GM12801 (cell line): Measurements from ENCODE around the gene DOCK9.

Experiments used
- TF ChIP-seq, protein P1 (sequence below): IDR thresholded peaks from one replicate; pipeline ENCODE4 v1.5.1; 2011; ENCODE audit warnings: control low read depth; ENCODE audit not compliant: insufficient read length; ENCODE audit errors: extremely low read depth

Gene DOCK9

DNA sequence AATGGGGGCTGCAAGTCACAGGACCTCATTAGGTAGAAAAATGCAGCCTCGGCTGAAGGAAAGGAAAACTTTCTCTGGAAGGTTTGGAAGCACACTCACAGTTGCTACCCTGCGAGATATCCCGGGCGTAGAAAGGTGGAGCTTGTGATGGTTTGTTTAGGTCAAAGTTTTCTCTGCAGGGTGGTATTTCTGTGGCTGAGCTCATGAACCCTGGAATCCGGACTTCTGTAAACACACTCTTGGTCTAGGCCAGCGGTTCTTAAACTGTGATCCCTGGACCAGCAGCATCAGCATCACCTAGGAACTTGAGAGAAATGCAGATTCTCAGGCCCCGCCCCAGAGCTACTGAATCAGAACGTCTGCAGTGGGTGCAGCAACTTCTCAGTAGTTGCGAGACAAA is 222.1 kb downstream of the DOCK9 start:
- TF ChIP-seq, protein P1, sequence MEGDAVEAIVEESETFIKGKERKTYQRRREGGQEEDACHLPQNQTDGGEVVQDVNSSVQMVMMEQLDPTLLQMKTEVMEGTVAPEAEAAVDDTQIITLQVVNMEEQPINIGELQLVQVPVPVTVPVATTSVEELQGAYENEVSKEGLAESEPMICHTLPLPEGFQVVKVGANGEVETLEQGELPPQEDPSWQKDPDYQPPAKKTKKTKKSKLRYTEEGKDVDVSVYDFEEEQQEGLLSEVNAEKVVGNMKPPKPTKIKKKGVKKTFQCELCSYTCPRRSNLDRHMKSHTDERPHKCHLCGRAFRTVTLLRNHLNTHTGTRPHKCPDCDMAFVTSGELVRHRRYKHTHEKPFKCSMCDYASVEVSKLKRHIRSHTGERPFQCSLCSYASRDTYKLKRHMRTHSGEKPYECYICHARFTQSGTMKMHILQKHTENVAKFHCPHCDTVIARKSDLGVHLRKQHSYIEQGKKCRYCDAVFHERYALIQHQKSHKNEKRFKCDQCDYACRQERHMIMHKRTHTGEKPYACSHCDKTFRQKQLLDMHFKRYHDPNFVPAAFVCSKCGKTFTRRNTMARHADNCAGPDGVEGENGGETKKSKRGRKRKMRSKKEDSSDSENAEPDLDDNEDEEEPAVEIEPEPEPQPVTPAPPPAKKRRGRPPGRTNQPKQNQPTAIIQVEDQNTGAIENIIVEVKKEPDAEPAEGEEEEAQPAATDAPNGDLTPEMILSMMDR = no peak

DNA sequence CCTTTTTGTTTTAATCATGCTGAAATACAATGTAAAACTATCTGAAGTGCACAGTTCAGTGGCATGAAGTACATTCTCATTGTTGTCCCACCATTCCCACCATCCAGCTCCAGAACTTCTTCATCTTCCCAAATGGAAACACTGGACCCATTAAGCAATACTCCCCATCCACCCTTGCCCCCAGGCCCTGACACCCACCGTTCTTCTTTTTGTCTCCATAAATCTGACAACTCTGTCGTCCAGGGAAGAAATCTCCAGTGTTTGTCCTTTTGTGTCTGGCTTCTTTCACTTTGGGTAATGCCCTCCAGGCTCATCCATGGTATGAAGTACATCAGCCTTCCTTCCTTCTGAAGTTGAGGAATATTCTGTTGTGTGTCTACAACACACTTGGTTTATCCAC is 222.7 kb downstream of the DOCK9 start:
- TF ChIP-seq, protein P1 = no peak

DNA sequence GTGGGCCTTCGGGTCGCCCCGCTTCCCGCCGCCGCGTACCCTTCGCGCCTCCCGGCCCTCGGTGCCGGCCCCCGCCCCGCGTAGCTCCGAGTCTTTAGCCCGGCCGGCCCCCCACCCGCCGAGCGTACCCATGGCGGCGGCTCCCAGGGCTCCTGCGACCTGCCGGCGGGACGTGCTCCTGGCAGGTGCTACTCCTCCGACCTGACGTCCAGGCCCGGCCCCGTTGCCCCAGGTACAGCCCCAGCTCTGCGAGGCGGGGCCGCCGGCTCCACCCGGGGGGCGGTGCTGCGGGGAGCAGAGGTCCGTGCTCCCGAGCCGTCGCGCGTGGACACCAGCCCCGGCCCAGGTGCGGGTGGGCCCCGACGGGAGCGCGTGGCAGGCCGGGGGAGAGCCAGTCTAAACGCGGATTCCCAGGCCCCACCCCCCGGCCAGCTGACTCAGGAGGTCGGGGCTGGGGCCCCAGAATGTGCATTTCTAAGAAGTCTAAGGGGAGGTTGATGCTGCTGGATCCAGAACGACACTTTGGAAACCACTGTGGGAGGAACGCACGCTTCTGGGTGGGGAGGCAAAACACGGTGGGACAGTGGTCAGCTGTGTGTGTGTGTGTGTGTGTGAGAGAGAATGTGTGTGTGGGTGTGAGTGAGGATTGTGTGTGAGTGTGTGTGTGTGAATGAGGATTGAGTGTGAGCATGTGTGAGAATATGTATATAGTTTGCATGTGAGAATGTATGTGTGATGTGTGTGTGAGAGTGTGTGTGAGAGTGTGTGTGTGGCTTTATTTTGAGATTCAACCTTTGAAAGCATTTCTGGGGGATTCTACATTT is 225.2 kb downstream of the DOCK9 start, which contains the start of gene SLC15A1:
Gene SLC15A1 (minus strand): TSS at position 206 of the 824 bp plus-strand sequence. CDS start 74 bp downstream, at position 132.
- TF ChIP-seq, protein P1 = no peak

DNA sequence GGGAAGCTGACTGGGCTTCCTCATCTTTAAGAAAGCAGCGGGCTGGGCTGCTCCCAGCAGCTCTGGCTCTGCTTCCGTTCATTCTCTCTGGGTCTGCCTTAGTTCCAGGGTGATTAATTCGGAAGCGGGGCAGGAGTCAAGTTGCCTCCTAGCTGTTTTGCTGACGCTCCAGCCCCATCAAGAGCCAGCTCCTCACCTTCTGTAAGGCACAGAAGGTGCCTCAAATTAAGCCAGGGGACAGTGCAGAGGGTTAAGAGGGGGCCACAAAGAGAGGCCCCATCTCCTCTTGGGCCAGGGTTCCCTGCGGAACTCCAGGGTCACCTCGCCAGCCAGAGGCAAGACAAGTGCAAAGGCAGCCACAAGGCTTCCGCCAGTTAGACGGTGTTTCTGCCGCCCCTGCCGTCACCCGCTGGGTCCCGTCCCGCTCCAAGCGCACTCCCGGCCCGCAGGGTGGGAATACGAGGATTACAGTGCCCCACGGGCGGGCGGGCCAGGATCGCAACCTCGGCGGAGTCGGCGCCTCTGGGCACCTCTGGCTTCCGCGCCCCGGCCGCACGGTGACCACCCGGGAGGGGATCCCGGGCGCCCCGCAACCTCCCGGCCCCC is 225.9 kb downstream of the DOCK9 start:
- TF ChIP-seq, protein P1 = no peak

DNA sequence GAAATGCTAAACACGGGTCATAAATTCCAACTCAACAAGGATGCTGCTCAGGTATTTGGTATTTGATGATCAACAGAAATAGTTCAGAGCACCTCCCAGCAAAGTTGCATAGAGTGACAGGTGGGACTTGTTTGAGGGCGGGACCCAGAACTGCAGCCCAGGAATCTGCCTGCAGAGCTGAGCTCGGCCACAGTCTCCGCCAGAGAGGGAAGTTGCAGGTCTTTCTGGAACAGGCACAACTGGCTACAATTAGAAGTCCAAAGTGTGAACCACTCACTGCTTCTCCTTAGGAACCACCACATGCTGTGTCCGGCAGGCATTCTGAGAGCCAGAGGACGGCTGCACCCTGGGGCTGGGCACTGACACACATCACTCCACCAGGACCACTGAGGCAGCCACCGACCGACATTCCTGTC is 226.5 kb downstream of the DOCK9 start:
- TF ChIP-seq, protein P1 = no peak

DNA sequence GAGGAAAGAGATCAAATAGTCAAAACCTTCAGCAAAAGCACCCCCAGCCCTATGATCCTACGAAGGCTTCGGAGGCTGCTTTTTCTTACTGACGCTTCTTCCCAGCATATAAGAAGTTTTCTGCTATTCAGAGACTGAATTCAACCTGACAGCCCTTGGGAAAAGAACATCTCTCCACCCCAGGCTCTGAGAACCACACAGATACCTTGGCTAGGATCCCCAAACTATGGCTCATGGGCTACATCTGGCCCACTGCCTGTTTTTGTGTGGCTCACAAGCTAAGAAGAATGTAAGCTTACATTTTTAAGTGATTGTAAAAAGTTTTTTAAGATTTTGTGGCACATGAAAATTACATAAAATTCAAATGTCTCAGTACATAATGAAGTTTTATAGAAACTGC is 228.4 kb downstream of the DOCK9 start:
- TF ChIP-seq, protein P1 = no peak

DNA sequence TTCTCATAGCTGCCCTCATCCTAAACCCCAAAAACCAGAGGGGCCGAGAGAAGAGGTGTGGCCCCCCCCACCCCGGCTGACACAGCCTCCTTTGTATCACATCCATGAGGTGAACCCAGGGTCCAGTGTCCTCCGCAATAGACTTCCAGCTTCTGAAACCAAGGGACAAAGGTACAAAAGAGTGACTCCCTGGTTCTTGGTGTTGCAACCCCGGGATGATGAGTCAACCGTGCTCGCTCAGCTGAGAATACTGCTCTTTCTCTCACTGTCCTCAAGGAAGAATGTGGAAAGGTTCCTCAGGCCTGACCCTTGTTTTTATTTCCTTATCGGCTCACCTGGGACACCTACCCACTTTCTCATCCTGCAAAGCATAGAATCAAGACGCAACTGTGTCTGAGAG is 230.9 kb downstream of the DOCK9 start:
- TF ChIP-seq, protein P1 = no peak
